Immature natural killer cell (primary cell): ENCODE data around the gene TRIM15. TPM values are rescaled to one million over a fixed set of nuclear protein-coding genes. Genes with fewer than 3 reads are reported as not detected.
A peak's percentile ranks its signal among the peaks of the same experiment; 100 is the strongest.
"Not testable (repeated sequence)": the region's sequence is repeated elsewhere in the genome, so short reads cannot be mapped to it uniquely, and the experiment has no call there.

Experiments
- DNase-seq, 3 donors: peaks; one replicate each; pipeline ENCODE4 v3.0.0; 2022; ENCODE audit warnings: mixed read lengths in 1 of 3
- H3K27ac Mint-ChIP-seq, 6 donors: one replicate each; pipeline ENCODE4 v1.8.0; 2020; ENCODE audit warnings: mixed read lengths in 6 of 6, mild to moderate bottlenecking in 5 of 6, inconsistent platforms in 4 of 6, moderate library complexity in 3 of 6
- H3K27me3 Mint-ChIP-seq, 3 donors: one replicate each; pipeline ENCODE4 v1.8.0; 2020 to 2021; ENCODE audit warnings: low read depth in 3 of 3, mild to moderate bottlenecking in 3 of 3, mixed read lengths in 3 of 3, moderate library complexity in 3 of 3, inconsistent platforms in 1 of 3
- H3K36me3 Mint-ChIP-seq, 3 donors: one replicate each; pipeline ENCODE4 v1.8.0; 2020; ENCODE audit warnings: mixed read lengths in 3 of 3, inconsistent platforms in 2 of 3, mild to moderate bottlenecking in 2 of 3
- H3K4me1 Mint-ChIP-seq, 2 donors: one replicate each; pipeline ENCODE4 v1.8.0; 2020; ENCODE audit warnings: inconsistent platforms in 2 of 2, mild to moderate bottlenecking in 2 of 2, mixed read lengths in 2 of 2, moderate library complexity in 1 of 2
- H3K4me3 Mint-ChIP-seq, 5 donors: one replicate each; pipeline ENCODE4 v1.8.0; 2020; ENCODE audit warnings: mild to moderate bottlenecking in 5 of 5, mixed read lengths in 5 of 5, inconsistent platforms in 3 of 5, moderate library complexity in 3 of 5
- H3K9me3 Mint-ChIP-seq, 6 donors: one replicate each; pipeline ENCODE4 v1.8.0; 2020; ENCODE audit warnings: mild to moderate bottlenecking in 6 of 6, mixed read lengths in 6 of 6, inconsistent platforms in 4 of 6, moderate library complexity in 3 of 6
- polyA plus RNA-seq, 3 donors: library from polyadenylated mRNA; unstranded; fragments of 300-500 nt; fragmentation: Illumina TruSeq; gene quantifications; one replicate each; pipeline ENCODE4 v1.2.3, GENCODE V29; 2021

Gene TRIM15
- polyA plus RNA-seq, 3 donors from 2014 or later: not detected

- Mint-ChIP-seq H3K4me3 (no peak overlapping the region), H3K27me3 (peaks cover 0 to 4% (median 0%) of the 10 kb centered on the region in 3 donors), H3K4me1 (peaks cover 76 to 87% of the 10 kb centered on the region in 2 donors), H3K9me3 (no peaks in the 10 kb centered on the region), H3K36me3 (peaks cover 0 to 4% (median 0%) of the 10 kb centered on the region in 3 donors), H3K27ac (no peak overlapping the region)
- DNase-seq: no peak
Measured at GRCh38 chr6:30206799-30207618, 43.7 kb downstream of the TRIM15 start.

- peaks cover 0 to 4% (median 0%) of the 10 kb centered on the region in 3 donors for H3K36me3 Mint-ChIP-seq
- H3K27me3 Mint-ChIP-seq: peaks cover 0 to 7% (median 3%) of the 10 kb centered on the region in 3 donors
- DNase-seq: no peak
- H3K4me3 Mint-ChIP-seq: peak overlapping the region in 3 of 5 donors; percentile 0 to 59 (median 38)
- H3K27ac Mint-ChIP-seq: peak overlapping the region in 1 of 6 donors; percentile 71
- peaks cover 79 to 87% of the 10 kb centered on the region in 2 donors for H3K4me1 Mint-ChIP-seq
- no peaks in the 10 kb centered on the region for H3K9me3 Mint-ChIP-seq
Measured at GRCh38 chr6:30207619-30208295, 44.4 kb downstream of the TRIM15 start.

GRCh38 chr6:30211306-30211705 lies 48.0 kb downstream of the TRIM15 start:
- peaks cover 0 to 4% (median 0%) of the 10 kb centered on the region in 3 donors for H3K36me3 Mint-ChIP-seq
- H3K4me3 Mint-ChIP-seq: peak overlapping the region; percentile 32 to 99 (median 98)
- no peak for DNase-seq
- peaks cover 9 to 23% (median 14%) of the 10 kb centered on the region in 3 donors for H3K27me3 Mint-ChIP-seq
- H3K27ac Mint-ChIP-seq: peak overlapping the region in 4 of 6 donors; percentile 35 to 96 (median 42)
- H3K4me1 Mint-ChIP-seq: peaks cover 79 to 88% of the 10 kb centered on the region in 2 donors
- no peaks in the 10 kb centered on the region for H3K9me3 Mint-ChIP-seq

- peaks cover 9 to 22% (median 14%) of the 10 kb centered on the region in 3 donors for H3K27me3 Mint-ChIP-seq
- peaks cover 0 to 4% (median 0%) of the 10 kb centered on the region in 3 donors for H3K36me3 Mint-ChIP-seq
- no peak for DNase-seq
- H3K27ac Mint-ChIP-seq: peak overlapping the region; percentile 94 to 100 (median 100)
- H3K4me3 Mint-ChIP-seq: peak overlapping the region; percentile 97 to 99 (median 99)
- H3K4me1 Mint-ChIP-seq: peaks cover 73 to 82% of the 10 kb centered on the region in 2 donors
- no peaks in the 10 kb centered on the region for H3K9me3 Mint-ChIP-seq
Measured at GRCh38 chr6:30211899-30212298, 48.6 kb downstream of the TRIM15 start.

- Mint-ChIP-seq H3K36me3 (peaks cover 0 to 4% (median 0%) of the 10 kb centered on the region in 3 donors), H3K27ac (peak within 1 kb of the TSS; percentile 94 to 100 (median 100)), H3K4me1 (peaks cover 62 to 70% of the 10 kb centered on the region in 2 donors), H3K27me3 (peaks cover 9 to 19% (median 14%) of the 10 kb centered on the region in 3 donors), H3K4me3 (peak within 1 kb of the TSS; percentile 97 to 99 (median 99)), H3K9me3 (no peaks in the 10 kb centered on the region)
- DNase-seq: peak; percentile 98
Measured at GRCh38 chr6:30212865-30213666, 49.7 kb downstream of the TRIM15 start, which contains the start of gene TRIM26. Gene TRIM26 (minus strand): TSS chr6:30213406. CDS start chr6:30199103, 14,303 bp downstream.

- H3K36me3 Mint-ChIP-seq: peaks cover 0 to 4% (median 0%) of the 10 kb centered on the region in 3 donors
- DNase-seq: no peak
- peak overlapping the region; percentile 97 to 99 (median 99) for H3K4me3 Mint-ChIP-seq
- peaks cover 9 to 19% (median 14%) of the 10 kb centered on the region in 3 donors for H3K27me3 Mint-ChIP-seq
- peaks cover 57 to 65% of the 10 kb centered on the region in 2 donors for H3K4me1 Mint-ChIP-seq
- H3K9me3 Mint-ChIP-seq: no peaks in the 10 kb centered on the region
- peak overlapping the region; percentile 94 to 100 (median 100) for H3K27ac Mint-ChIP-seq
Measured at GRCh38 chr6:30213667-30213956, 50.3 kb downstream of the TRIM15 start.

GRCh38 chr6:30213957-30214656 lies 50.8 kb downstream of the TRIM15 start:
- peaks cover 0 to 4% (median 0%) of the 10 kb centered on the region in 3 donors for H3K36me3 Mint-ChIP-seq

GRCh38 chr6:30214657-30214982 lies 51.3 kb downstream of the TRIM15 start:
- H3K27me3 Mint-ChIP-seq: peaks cover 9 to 19% (median 14%) of the 10 kb centered on the region in 3 donors
- no peaks in the 10 kb centered on the region for H3K9me3 Mint-ChIP-seq
- peaks cover 0 to 4% (median 0%) of the 10 kb centered on the region in 3 donors for H3K36me3 Mint-ChIP-seq
- peak overlapping the region; percentile 94 to 100 (median 100) for H3K27ac Mint-ChIP-seq
- DNase-seq: no peak
- peak overlapping the region; percentile 97 to 99 (median 99) for H3K4me3 Mint-ChIP-seq
- peaks cover 54 to 64% of the 10 kb centered on the region in 2 donors for H3K4me1 Mint-ChIP-seq

More at GRCh38 chr6:30213957-30214656, 50.8 kb downstream of the TRIM15 start:
- Mint-ChIP-seq H3K4me1 (peaks cover 54 to 62% of the 10 kb centered on the region in 2 donors), H3K9me3 (no peaks in the 10 kb centered on the region), H3K27me3 (peaks cover 9 to 19% (median 14%) of the 10 kb centered on the region in 3 donors), H3K4me3 (peak overlapping the region; percentile 97 to 99 (median 99)), H3K27ac (peak overlapping the region; percentile 94 to 100 (median 100))
- DNase-seq: peak; percentile 82 to 84 (median 84)

- Mint-ChIP-seq H3K4me1 (peaks cover 43 to 52% of the 10 kb centered on the region in 2 donors), H3K9me3 (no peaks in the 10 kb centered on the region), H3K27me3 (peaks cover 9 to 19% (median 14%) of the 10 kb centered on the region in 3 donors), H3K27ac (peak overlapping the region in 3 of 6 donors; percentile 69 to 80 (median 70)), H3K36me3 (peaks cover 0 to 3% (median 0%) of the 10 kb centered on the region in 3 donors), H3K4me3 (peak overlapping the region in 2 of 5 donors; percentile 6 to 8)
- no peak for DNase-seq
Measured at GRCh38 chr6:30216096-30216495, 52.8 kb downstream of the TRIM15 start.

- peaks cover 19 to 22% of the 10 kb centered on the region in 2 donors for H3K4me1 Mint-ChIP-seq
- H3K27ac Mint-ChIP-seq: no peak overlapping the region
- H3K9me3 Mint-ChIP-seq: peaks cover 8 to 14% (median 11%) of the 10 kb centered on the region in 6 donors
- peaks cover 7 to 10% (median 8%) of the 10 kb centered on the region in 3 donors for H3K36me3 Mint-ChIP-seq
- H3K27me3 Mint-ChIP-seq: peaks cover 0 to 3% (median 2%) of the 10 kb centered on the region in 3 donors
- no peak overlapping the region for H3K4me3 Mint-ChIP-seq
- peak; percentile 26 to 54 (median 45) for DNase-seq
Measured at GRCh38 chr6:30219244-30219643, 55.9 kb downstream of the TRIM15 start.

GRCh38 chr6:30221395-30221794 lies 58.0 kb downstream of the TRIM15 start:
- not testable (repeated sequence) for H3K27me3 Mint-ChIP-seq, H3K4me1 Mint-ChIP-seq, H3K4me3 Mint-ChIP-seq, H3K27ac Mint-ChIP-seq, DNase-seq
- peaks cover 7 to 17% (median 8%) of the 10 kb centered on the region in 3 donors for H3K36me3 Mint-ChIP-seq
- H3K9me3 Mint-ChIP-seq: peaks cover 8 to 19% (median 13%) of the 10 kb centered on the region in 6 donors

GRCh38 chr6:30221956-30222355 lies 58.6 kb downstream of the TRIM15 start:
- DNase-seq, H3K27ac Mint-ChIP-seq, H3K27me3 Mint-ChIP-seq, H3K4me3 Mint-ChIP-seq, H3K4me1 Mint-ChIP-seq: not testable (repeated sequence)
- Mint-ChIP-seq H3K36me3 (peaks cover 7 to 17% (median 8%) of the 10 kb centered on the region in 3 donors), H3K9me3 (peaks cover 8 to 19% (median 13%) of the 10 kb centered on the region in 6 donors)
